GM19238 (cell line): ENCODE measurements around the gene TMEM184B.

ENCODE experiments used
- DNase-seq: peaks from one replicate; pipeline ENCODE4 v3.0.0; 2011; ENCODE audit warnings: low spot score; ENCODE audit not compliant: insufficient read length

The TMEM184B gene

DNA sequence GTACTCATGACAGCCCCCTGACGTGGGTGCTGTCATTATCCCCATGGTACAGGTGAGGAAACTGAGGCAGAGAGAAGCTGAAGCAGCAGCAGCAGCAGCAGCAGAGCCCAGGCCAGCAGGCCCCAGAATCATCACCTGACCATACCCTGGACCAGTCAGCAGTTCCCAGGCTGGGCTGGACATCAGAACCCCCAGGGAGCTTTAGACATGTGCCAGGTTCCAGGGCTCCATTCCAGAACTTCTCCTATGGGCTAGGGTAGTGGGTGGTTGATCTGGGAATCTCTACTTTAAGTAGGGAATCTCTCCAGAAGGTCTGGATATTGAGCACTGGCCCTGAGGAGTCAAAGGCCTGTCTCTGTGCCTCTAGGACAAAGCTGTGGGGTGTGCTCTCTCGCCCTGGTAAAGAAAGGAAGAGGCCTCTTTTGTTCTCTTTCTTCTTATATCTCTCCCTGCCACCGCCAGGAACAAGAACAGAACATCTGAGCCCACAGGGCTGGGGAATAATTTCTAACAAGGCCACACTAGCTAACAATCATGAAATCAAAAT is 44.4 kb downstream of the TMEM184B start:
- DNase-seq: no peak

DNA sequence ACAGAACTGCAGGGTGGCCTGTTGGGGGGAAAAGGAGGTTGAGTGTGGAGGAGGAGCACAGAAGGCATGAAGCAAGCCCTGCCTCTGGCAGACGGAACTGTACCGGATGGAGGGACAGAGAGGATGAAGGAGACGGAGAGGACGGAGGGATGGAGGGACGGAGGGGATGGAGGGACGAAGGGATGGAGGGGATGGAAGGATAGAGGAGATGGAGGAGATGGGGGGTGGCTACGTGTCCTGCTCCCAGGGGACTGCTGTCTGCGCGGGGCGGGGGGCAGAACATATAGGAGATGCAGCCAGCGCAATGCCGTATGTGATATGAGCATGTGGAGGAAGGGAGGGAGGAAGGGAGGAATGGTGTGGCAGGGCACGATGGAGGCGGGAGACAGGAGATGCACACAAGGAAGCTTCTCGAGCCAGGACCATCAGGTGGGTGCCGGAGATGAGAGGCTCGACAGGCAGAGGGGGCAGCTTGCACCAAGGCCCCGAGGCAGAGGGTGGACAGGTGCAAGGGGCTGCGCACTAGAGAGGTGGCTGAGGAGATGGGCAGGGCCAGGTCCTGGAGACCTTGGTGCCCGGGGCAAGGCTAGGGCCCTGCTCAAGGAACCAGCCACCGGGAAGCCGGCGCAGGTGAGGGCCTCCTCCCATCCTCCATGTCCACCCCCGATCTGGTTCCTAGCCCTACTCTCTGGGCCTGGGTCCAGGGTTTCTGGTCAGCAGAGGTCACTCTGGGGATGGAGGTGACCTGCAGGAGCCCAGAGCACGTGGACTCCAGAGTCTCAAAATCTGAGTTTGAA is 45.8 kb downstream of the TMEM184B start:
- DNase-seq: no peak

- DNase-seq: no peak
These were observed 49.4 kb downstream of the TMEM184B start for GRCh38 chr22:38223289-38223960.

DNA sequence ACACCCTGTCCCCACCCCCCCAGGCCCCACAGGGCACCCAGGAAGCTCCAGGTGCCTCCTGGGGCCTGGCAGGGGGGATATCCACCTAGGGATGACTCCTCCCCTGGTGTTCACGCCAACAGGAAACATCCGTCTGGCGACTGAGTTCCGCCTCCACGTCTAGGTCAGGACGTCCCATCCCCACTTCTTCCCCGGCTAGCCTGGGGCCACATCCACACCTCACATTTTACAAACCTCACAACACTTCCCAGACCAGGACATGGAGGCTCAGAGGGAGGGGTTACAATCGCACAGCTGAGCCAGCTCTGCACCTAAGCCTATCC is 50.1 kb downstream of the TMEM184B start:
- no peak for DNase-seq

DNA sequence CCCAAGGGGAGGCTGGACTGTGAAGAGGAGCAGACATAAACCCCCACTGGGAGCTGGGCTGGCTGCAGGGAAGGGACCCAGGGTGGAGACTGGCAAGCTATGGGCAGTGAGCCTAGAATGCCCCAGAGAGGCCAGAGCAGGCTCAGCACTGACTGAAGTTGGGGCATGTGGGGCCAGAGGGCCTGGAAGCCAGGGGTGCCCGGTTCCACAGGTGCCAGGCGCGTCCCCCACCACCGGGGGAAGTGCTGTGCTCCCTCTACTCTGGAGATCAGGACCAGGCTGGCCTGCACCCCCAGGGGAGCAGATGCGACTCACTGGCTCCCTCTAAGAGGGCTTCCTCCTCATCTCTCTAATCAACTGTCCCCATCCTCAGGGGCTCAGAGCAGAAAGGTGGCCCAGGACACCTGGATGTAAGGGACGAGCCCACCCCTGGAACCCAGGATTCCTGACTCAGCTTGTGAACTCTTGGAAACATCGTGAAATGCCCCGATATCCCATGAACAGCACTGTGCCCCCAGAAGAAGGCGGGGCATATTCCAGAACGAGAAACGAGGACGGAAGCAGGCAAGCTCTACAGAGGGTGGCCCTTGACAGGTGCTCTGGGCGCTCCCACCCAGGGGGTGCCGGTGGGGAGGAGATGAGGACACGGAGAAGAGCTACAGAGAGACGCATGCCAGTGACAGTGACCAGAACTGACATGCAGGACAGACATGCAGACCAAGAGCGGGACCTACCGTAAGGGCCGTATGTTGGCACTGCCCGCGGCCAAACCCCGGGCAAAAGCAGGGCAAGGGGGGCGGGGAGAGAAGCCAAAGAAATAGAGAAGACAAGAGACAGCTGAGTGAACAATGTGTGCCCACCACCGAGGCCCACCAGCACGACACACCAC is 50.7 kb downstream of the TMEM184B start:
- DNase-seq: no peak

GRCh38 chr22:38221407-38221806 is 51.4 kb downstream of the TMEM184B start:
- DNase-seq: no peak

DNA sequence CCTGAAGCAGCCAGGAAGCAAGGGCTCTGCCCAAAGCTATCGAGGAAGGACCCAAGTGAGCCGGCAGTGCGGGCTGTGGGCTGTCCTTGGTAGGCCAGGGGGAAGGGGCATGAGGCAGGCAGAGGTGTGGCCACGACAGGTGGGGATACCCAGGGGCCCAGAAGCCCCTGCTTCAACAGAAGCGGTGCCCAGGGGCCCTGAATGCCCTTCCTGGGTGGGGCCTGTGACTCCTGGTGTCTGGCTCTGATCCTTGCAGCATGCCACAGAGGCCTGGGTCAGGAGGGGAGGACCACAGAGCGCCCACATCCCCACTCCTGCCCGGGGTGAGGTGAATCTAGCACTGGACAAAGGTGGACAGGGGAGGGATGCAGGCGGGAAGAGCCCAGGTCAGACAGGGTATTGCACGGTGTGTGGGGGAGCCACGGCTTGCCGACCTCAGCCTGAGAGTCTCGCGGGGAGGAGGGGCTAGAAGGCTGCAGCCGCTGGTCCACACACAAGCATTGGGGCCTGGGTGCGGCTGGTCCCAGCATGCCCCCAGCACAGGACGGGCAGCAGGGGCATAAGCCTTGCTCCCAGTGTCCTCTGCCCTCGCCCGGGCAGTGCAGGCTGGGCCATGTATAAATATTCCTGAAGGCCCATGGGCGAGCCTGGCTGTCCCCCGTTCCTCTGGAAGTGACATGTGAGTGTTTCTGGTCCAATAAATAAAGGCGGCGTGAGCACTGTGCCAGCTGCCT is 52.0 kb downstream of the TMEM184B start:
- no peak for DNase-seq

- DNase-seq: no peak
These were observed 52.6 kb downstream of the TMEM184B start for GRCh38 chr22:38220163-38220562.

DNA sequence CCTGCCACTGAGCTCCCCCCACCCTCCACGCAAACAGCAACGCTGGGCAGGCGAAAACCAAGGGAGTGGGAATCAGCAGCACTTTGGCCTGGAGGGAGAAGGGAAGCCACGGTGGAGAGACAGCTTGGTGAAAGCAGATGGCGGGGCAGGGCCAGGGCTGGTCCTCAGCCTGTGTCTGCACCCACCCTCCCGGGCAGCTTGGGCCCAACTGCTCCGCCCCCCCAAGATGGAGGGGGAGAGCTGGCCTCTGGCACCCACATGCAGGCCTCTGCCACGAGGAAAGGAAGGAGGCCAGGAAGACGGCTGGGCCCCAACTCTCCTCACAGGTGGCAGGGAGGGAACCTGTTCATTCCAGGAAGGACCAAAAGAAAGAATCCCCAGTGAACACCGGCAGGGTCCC is 53.2 kb downstream of the TMEM184B start:
- DNase-seq: no peak

GRCh38 chr22:38218661-38219622 is 53.9 kb downstream of the TMEM184B start:
- no peak for DNase-seq

- DNase-seq: no peak
These were observed 57.4 kb downstream of the TMEM184B start for GRCh38 chr22:38215156-38216038.

DNA sequence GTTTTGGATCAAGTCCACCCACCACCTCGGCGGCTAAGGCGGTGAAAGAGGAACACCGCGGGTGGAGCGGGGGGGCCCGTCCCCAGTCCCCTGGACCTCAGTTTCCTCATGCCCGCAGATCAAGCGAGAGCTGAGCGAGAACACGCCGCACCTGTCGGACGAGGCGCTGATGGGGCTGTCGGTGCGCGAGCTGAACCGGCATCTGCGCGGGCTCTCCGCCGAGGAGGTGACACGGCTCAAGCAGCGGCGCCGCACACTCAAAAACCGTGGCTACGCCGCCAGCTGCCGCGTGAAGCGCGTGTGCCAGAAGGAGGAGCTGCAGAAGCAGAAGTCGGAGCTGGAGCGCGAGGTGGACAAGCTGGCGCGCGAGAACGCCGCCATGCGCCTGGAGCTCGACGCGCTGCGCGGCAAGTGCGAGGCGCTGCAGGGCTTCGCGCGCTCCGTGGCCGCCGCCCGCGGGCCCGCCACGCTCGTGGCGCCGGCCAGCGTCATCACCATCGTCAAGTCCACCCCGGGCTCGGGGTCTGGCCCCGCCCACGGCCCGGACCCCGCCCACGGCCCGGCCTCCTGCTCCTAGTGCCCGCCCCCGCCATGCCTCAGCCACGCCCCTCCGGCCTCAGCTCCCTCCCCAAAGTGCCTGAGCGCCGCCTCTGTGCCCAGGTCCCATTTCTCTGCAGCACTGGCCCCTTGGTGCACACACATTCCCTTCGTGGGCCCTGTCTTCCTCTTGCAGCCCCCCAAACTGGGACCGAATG is 58.3 kb downstream of the TMEM184B start:
- DNase-seq: no peak

GRCh38 chr22:38213990-38214301 is 58.9 kb downstream of the TMEM184B start:
- no peak for DNase-seq

DNA sequence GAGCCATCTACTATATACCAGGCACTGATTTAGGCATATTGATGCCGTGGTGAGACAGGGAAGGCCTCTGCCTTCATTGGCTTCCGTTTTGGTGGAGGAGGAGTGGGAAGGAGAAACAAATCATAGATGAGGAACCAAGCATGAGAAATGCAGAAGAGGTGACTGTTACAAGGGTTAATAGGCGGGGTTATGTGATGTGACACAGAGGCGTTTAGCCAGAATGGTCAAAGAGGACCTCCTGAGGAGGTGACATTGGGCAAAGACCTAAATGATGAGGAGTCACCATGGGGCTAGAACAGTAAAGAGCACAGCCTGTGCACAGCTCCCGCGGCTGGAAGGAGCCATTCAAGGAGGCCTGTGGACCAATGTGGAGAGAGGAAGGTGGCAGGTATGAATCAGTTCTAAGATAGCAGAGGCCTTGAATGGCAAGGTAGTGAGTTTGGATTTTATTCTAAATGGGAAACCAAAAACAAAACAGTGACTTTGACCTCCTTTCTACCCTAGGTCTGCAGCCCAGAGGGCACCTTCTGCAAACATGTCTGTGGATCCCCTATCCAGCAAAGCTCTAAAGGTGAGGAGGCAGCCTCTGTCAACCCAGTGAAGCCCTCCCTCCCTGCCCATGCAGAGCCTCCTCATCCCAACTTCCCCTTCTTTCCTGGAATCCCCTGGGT is 59.4 kb downstream of the TMEM184B start:
- no peak for DNase-seq

- no peak for DNase-seq
These were observed 60.4 kb downstream of the TMEM184B start for GRCh38 chr22:38212442-38212841.

DNA sequence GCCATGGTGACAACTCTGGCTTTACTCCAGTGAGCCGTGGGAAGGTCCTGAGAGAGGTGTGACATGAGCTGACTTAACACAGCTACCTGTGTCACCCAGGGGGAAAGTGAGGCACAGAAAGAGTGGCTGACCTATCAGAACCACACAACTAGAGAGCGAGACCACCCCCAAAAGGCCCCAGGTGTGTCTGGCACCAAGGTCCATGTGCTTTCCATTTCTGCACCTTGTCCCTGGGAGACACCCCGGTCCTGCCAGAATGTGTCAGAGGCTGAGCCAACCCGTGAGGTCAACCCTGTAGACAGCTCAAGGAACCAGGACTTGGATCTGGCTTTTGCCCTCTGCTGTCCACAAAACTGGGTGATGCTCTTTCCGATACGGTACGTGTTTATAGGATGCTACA is 61.3 kb downstream of the TMEM184B start:
- DNase-seq: no peak

DNA sequence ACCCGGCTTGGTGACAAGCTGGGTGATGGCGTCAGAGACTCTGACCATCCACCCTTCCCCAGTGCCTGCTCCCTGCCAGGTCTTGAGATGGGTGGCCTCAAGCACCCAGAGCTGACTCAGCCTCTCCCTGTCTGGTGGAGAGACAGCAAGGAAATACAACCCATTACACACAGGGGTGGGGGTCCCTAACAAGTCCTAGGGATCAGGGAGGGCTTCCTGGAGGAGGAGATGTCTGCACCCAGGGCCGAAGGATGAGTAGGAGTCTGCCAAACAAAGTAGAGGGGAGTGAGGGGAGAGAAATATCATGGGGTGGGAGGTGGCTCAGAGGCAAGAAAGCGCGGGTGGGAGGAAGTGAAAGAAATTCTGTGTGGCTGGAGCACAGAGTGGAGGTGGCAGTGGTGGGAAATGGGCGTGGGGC is 64.2 kb downstream of the TMEM184B start:
- DNase-seq: no peak

- no peak for DNase-seq
These were observed 64.8 kb downstream of the TMEM184B start for GRCh38 chr22:38207898-38208432.
